Measurements from ENCODE around the gene GTF3C4. TPM values are rescaled to one million over a fixed set of nuclear protein-coding genes. Genes with fewer than 3 reads are reported as not detected.

Gene GTF3C4
- total RNA-seq, 2 experiments from 2014 or later, result 16.2 to 16.4 TPM

GRCh38 chr9:132648685-132649084 is 21.6 kb upstream of the GTF3C4 start:
- POLR2A ChIA-PET, result interaction anchor here (1.2 to 1.4 kb wide), 2 partner anchors 10 to 21 kb away, joined by 4 read pairs; partner anchors contain the start of genes DDX31 and GTF3C4
- no peaks in the 10 kb centered on the region for H3K9me3 Mint-ChIP-seq
- intact Hi-C loops (cut with micrococcal nuclease), result no loop called here

DNA sequence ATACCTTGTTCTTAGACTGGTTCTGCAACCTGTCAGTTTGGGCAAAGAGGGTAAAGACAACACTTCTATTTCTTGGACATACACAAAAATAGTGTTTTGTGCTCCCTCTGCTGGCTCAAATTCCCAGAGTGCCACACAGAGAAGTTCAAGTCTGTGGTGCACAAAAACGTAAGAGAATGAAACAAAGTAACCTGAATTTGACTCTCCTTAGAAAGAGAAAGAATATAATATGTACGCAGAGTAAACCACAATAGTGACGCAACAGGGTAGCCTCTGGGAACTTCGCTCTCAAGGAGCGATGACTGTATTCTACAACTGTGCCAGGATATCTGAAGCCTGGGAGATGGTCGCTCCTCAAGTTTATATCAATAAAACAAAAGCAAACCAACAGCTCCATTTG is 19.0 kb upstream of the GTF3C4 start:
- Mint-ChIP-seq H3K27me3 (no peaks in the 10 kb centered on the region), H3K27ac (no peak overlapping the region), H3K4me3 (no peak overlapping the region), H3K36me3 (ENCODE audit: low read depth) (peaks cover 39% of the 10 kb centered on the region), H3K4me1 (ENCODE audit: low read depth) (peaks cover 10% of the 10 kb centered on the region), H3K9me3 (no peaks in the 10 kb centered on the region)
- CTCF ChIA-PET, result interaction anchor here (0.7 to 2.6 kb wide), 5 partner anchors 8 to 251 kb away, joined by 3 to 9 read pairs (median 5); no protein-coding TSS in a partner anchor
- intact Hi-C loops (cut with micrococcal nuclease), result no loop called here
- ATAC-seq (no peak), DNase-seq (peak; percentile 9)
- TF ChIP-seq, protein P1, sequence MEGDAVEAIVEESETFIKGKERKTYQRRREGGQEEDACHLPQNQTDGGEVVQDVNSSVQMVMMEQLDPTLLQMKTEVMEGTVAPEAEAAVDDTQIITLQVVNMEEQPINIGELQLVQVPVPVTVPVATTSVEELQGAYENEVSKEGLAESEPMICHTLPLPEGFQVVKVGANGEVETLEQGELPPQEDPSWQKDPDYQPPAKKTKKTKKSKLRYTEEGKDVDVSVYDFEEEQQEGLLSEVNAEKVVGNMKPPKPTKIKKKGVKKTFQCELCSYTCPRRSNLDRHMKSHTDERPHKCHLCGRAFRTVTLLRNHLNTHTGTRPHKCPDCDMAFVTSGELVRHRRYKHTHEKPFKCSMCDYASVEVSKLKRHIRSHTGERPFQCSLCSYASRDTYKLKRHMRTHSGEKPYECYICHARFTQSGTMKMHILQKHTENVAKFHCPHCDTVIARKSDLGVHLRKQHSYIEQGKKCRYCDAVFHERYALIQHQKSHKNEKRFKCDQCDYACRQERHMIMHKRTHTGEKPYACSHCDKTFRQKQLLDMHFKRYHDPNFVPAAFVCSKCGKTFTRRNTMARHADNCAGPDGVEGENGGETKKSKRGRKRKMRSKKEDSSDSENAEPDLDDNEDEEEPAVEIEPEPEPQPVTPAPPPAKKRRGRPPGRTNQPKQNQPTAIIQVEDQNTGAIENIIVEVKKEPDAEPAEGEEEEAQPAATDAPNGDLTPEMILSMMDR (IDR thresholded peaks at IDR 0.05), result no peak
- POLR2A ChIA-PET, result no interaction called here

More at GRCh38 chr9:132648685-132649084, 21.6 kb upstream of the GTF3C4 start:
- no peaks in the 10 kb centered on the region for H3K27me3 Mint-ChIP-seq
- H3K27ac Mint-ChIP-seq, result no peak overlapping the region
- peaks cover 6% of the 10 kb centered on the region for H3K4me1 Mint-ChIP-seq (ENCODE audit: low read depth)
- DNase-seq (no peak), ATAC-seq (no peak)
- CTCF ChIA-PET, result no interaction called here
- TF ChIP-seq, protein P1 (IDR thresholded peaks at IDR 0.05), result no peak
- H3K36me3 Mint-ChIP-seq (ENCODE audit: low read depth), result peaks cover 43% of the 10 kb centered on the region
- H3K4me3 Mint-ChIP-seq, result no peak overlapping the region

- no peak for DNase-seq
- TF ChIP-seq, protein P1 (IDR thresholded peaks at IDR 0.05), result no peak
- Mint-ChIP-seq H3K4me3 (no peak overlapping the region), H3K27me3 (no peaks in the 10 kb centered on the region), H3K36me3 (ENCODE audit: low read depth) (peaks cover 33% of the 10 kb centered on the region), H3K9me3 (no peaks in the 10 kb centered on the region), H3K4me1 (ENCODE audit: low read depth) (peaks cover 3% of the 10 kb centered on the region), H3K27ac (no peak overlapping the region)
- ChIA-PET POLR2A (interaction anchor here (0.9 kb wide), 1 partner anchor 21 kb away, joined by 3 read pairs; no protein-coding TSS in a partner anchor), CTCF (no interaction called here)
- ATAC-seq, result no peak
- intact Hi-C loops (cut with micrococcal nuclease), result no loop called here
Measured at GRCh38 chr9:132656299-132656698, 14.0 kb upstream of the GTF3C4 start.

- H3K4me3 Mint-ChIP-seq, result no peak overlapping the region
- no peak overlapping the region for H3K27ac Mint-ChIP-seq
- ATAC-seq, result no peak
- no peaks in the 10 kb centered on the region for H3K9me3 Mint-ChIP-seq
- DNase-seq, result no peak
- H3K27me3 Mint-ChIP-seq, result no peaks in the 10 kb centered on the region
- POLR2A ChIA-PET, result no interaction called here
- CTCF ChIA-PET, result interaction anchor here (0.6 kb wide), 1 partner anchor 25 kb away, joined by 3 read pairs; no protein-coding TSS in a partner anchor
- intact Hi-C loops (cut with micrococcal nuclease), result no loop called here
- H3K4me1 Mint-ChIP-seq (ENCODE audit: low read depth), result peaks cover 5% of the 10 kb centered on the region
- TF ChIP-seq, protein P1 (IDR thresholded peaks at IDR 0.05), result no peak
- peaks cover 17% of the 10 kb centered on the region for H3K36me3 Mint-ChIP-seq (ENCODE audit: low read depth)
Measured at GRCh38 chr9:132662152-132662945, 7.9 kb upstream of the GTF3C4 start.

- ChIA-PET POLR2A (no interaction called here), CTCF (no interaction called here)
- H3K4me1 Mint-ChIP-seq (ENCODE audit: low read depth), result peaks cover 12% of the 10 kb centered on the region
Measured at GRCh38 chr9:132663117-132663516, 7.1 kb upstream of the GTF3C4 start.

More at GRCh38 chr9:132663117-132663516, 7.1 kb upstream of the GTF3C4 start:
- DNase-seq (no peak), ATAC-seq (no peak)
- no peaks in the 10 kb centered on the region for H3K9me3 Mint-ChIP-seq
- H3K36me3 Mint-ChIP-seq (ENCODE audit: low read depth), result peaks cover 21% of the 10 kb centered on the region
- intact Hi-C loops (cut with micrococcal nuclease), result no loop called here
- H3K4me3 Mint-ChIP-seq, result no peak overlapping the region
- TF ChIP-seq, protein P1 (IDR thresholded peaks at IDR 0.05), result no peak
- H3K27ac Mint-ChIP-seq, result no peak overlapping the region
- no peaks in the 10 kb centered on the region for H3K27me3 Mint-ChIP-seq

All from activated CD8-positive, alpha-beta T cell treated with anti-CD3 and anti-CD28 coated beads for 36 hours (primary cell).